ENCODE data around the gene TSPEAR.

Gene TSPEAR

GRCh38 chr21:44450999-44451398 is 260.4 kb downstream of the TSPEAR start:
- Histone ChIP-seq H4K20me1 (ENCODE audit: control insufficient read depth, insufficient read depth, low read depth, low read length) (no peaks in the 10 kb centered on the region), H3K4me3 (ENCODE audit: low read length) (no peak overlapping the region), H3K4me1 (ENCODE audit: control insufficient read depth, low read length) (no peaks in the 10 kb centered on the region), H3K4me2 (ENCODE audit: low read length) (no peak overlapping the region), H3K27me3 (ENCODE audit: control insufficient read depth, low read length) (no peaks in the 10 kb centered on the region), H3K79me2 (ENCODE audit: control insufficient read depth, low read length) (no peaks in the 10 kb centered on the region), H3K36me3 (ENCODE audit: control insufficient read depth, low read length) (no peaks in the 10 kb centered on the region), H3F3A (ENCODE audit: control insufficient read depth, insufficient read depth) (no peaks in the 10 kb centered on the region), H3K9me3 (ENCODE audit: control insufficient read depth, insufficient read depth, low read length) (peaks cover 4% of the 10 kb centered on the region; the same call in 1 of the 2 replicates), H3K9me2 (replicated peaks; ENCODE audit: control insufficient read depth, low read length) (no peaks in the 10 kb centered on the region), H3K27ac (ENCODE audit: low read depth, low read length) (no peak overlapping the region)
- TF ChIP-seq EZH2phosphoT487 (IDR thresholded peaks at IDR 0.05; ENCODE audit: borderline replicate concordance, low read length) (no peak), CTCF (IDR thresholded peaks at IDR 0.05; ENCODE audit: low read depth, low read length, poor library complexity, severe bottlenecking) (no peak)

GRCh38 chr21:44450402-44450801 is 261.0 kb downstream of the TSPEAR start:
- Histone ChIP-seq H3K79me2 (ENCODE audit: control insufficient read depth, low read length) (no peaks in the 10 kb centered on the region), H3F3A (ENCODE audit: control insufficient read depth, insufficient read depth) (no peaks in the 10 kb centered on the region), H3K4me3 (ENCODE audit: low read length) (no peak overlapping the region), H3K9me3 (ENCODE audit: control insufficient read depth, insufficient read depth, low read length) (peaks cover 4% of the 10 kb centered on the region; the same call in 1 of the 2 replicates), H3K27ac (ENCODE audit: low read depth, low read length) (no peak overlapping the region), H3K36me3 (ENCODE audit: control insufficient read depth, low read length) (no peaks in the 10 kb centered on the region), H3K27me3 (ENCODE audit: control insufficient read depth, low read length) (no peaks in the 10 kb centered on the region), H3K4me2 (ENCODE audit: low read length) (no peak overlapping the region), H3K9me2 (replicated peaks; ENCODE audit: control insufficient read depth, low read length) (no peaks in the 10 kb centered on the region), H4K20me1 (ENCODE audit: control insufficient read depth, insufficient read depth, low read depth, low read length) (no peaks in the 10 kb centered on the region), H3K4me1 (ENCODE audit: control insufficient read depth, low read length) (no peaks in the 10 kb centered on the region)
- TF ChIP-seq EZH2phosphoT487 (IDR thresholded peaks at IDR 0.05; ENCODE audit: borderline replicate concordance, low read length): no peak
- no peak for TF ChIP-seq CTCF (IDR thresholded peaks at IDR 0.05; ENCODE audit: low read depth, low read length, poor library complexity, severe bottlenecking)

- H3K27ac ChIP-seq (ENCODE audit: low read depth, low read length): no peak overlapping the region
- H3K4me3 ChIP-seq (ENCODE audit: low read length): no peak overlapping the region
- H4K20me1 ChIP-seq (ENCODE audit: control insufficient read depth, insufficient read depth, low read depth, low read length): no peaks in the 10 kb centered on the region
- no peaks in the 10 kb centered on the region for H3K4me1 ChIP-seq (ENCODE audit: control insufficient read depth, low read length)
- H3K27me3 ChIP-seq (ENCODE audit: control insufficient read depth, low read length): no peaks in the 10 kb centered on the region
- no peaks in the 10 kb centered on the region for H3K36me3 ChIP-seq (ENCODE audit: control insufficient read depth, low read length)
- no peaks in the 10 kb centered on the region for H3F3A ChIP-seq (ENCODE audit: control insufficient read depth, insufficient read depth)
- TF ChIP-seq EZH2phosphoT487 (IDR thresholded peaks at IDR 0.05; ENCODE audit: borderline replicate concordance, low read length): no peak
- no peak for TF ChIP-seq CTCF (IDR thresholded peaks at IDR 0.05; ENCODE audit: low read depth, low read length, poor library complexity, severe bottlenecking)
- H3K9me2 ChIP-seq (replicated peaks; ENCODE audit: control insufficient read depth, low read length): no peaks in the 10 kb centered on the region
- no peaks in the 10 kb centered on the region for H3K79me2 ChIP-seq (ENCODE audit: control insufficient read depth, low read length)
- H3K9me3 ChIP-seq (ENCODE audit: control insufficient read depth, insufficient read depth, low read length): peaks cover 4% of the 10 kb centered on the region; the same call in 1 of the 2 replicates
- no peak overlapping the region for H3K4me2 ChIP-seq (ENCODE audit: low read length)
Observed at GRCh38 chr21:44449473-44450363, 261.7 kb downstream of the TSPEAR start.

Data from DOHH2 (cell line).